Ishikawa (cell line): Measurements from ENCODE around the gene ILDR2.

Source experiments
- EP300 ChIP-seq: IDR thresholded peaks from 2 replicates; pipeline ENCODE4 v1.6.1; 2012; ENCODE audit warnings: borderline replicate concordance
- RAD21 ChIP-seq: IDR thresholded peaks from 2 replicates; pipeline ENCODE4 v1.6.1; 2012; ENCODE audit warnings: low read depth
- TAF1 ChIP-seq: IDR thresholded peaks from 2 replicates; pipeline ENCODE4 v1.6.1; 2012; ENCODE audit warnings: low read depth, mild to moderate bottlenecking
- TCF12 ChIP-seq: IDR thresholded peaks from 2 replicates; pipeline ENCODE4 v1.6.1; 2012; ENCODE audit warnings: low read depth
- ZBTB7A ChIP-seq: IDR thresholded peaks from 2 replicates; pipeline ENCODE4 v1.6.1; 2012; ENCODE audit warnings: low read depth
- TF ChIP-seq, protein P1 (sequence below): IDR thresholded peaks from 2 replicates; pipeline ENCODE4 v1.6.1; 2012
- TF ChIP-seq, protein P2 (sequence below): IDR thresholded peaks from 2 replicates; pipeline ENCODE4 v1.6.1; 2012
- TF ChIP-seq, protein P3 (sequence below): IDR thresholded peaks from 2 replicates; pipeline ENCODE4 v1.6.1; 2012; ENCODE audit warnings: low read depth, mild to moderate bottlenecking

DNA sequence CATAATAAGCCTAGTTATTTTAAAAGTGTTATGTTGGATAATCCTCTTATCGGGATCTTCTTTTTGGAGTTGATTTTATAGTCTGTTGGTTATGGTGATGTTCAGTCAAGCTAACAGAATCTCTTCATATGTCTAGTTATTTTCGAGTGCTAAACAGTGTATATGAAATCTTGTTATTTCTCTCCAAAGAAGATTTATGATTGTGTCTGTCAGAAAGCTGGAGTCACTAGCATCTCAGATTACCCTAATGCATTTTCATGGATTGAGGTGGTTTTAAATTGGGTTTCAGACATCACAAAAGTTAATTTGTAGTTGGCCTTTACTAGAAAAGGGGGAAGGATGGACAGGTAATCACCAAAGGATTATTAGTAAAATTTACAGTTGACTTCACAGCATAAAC lies 27.0 kb upstream of the ILDR2 start:
- TF ChIP-seq, protein P1, sequence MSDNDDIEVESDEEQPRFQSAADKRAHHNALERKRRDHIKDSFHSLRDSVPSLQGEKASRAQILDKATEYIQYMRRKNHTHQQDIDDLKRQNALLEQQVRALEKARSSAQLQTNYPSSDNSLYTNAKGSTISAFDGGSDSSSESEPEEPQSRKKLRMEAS = no peak
- TF ChIP-seq RAD21 (no peak), TCF12 (no peak), ZBTB7A (no peak), EP300 (no peak), TAF1 (no peak)
- TF ChIP-seq, protein P2, sequence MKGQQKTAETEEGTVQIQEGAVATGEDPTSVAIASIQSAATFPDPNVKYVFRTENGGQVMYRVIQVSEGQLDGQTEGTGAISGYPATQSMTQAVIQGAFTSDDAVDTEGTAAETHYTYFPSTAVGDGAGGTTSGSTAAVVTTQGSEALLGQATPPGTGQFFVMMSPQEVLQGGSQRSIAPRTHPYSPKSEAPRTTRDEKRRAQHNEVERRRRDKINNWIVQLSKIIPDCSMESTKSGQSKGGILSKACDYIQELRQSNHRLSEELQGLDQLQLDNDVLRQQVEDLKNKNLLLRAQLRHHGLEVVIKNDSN = no peak
- TF ChIP-seq, protein P3, sequence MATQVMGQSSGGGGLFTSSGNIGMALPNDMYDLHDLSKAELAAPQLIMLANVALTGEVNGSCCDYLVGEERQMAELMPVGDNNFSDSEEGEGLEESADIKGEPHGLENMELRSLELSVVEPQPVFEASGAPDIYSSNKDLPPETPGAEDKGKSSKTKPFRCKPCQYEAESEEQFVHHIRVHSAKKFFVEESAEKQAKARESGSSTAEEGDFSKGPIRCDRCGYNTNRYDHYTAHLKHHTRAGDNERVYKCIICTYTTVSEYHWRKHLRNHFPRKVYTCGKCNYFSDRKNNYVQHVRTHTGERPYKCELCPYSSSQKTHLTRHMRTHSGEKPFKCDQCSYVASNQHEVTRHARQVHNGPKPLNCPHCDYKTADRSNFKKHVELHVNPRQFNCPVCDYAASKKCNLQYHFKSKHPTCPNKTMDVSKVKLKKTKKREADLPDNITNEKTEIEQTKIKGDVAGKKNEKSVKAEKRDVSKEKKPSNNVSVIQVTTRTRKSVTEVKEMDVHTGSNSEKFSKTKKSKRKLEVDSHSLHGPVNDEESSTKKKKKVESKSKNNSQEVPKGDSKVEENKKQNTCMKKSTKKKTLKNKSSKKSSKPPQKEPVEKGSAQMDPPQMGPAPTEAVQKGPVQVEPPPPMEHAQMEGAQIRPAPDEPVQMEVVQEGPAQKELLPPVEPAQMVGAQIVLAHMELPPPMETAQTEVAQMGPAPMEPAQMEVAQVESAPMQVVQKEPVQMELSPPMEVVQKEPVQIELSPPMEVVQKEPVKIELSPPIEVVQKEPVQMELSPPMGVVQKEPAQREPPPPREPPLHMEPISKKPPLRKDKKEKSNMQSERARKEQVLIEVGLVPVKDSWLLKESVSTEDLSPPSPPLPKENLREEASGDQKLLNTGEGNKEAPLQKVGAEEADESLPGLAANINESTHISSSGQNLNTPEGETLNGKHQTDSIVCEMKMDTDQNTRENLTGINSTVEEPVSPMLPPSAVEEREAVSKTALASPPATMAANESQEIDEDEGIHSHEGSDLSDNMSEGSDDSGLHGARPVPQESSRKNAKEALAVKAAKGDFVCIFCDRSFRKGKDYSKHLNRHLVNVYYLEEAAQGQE = no peak
